Activated T-helper 2 cell treated with anti-CD3 and anti-CD28 coated beads, Interferon-gamma antibody, Interleukin-2, Interleukin-4, amounts not matched to agents 10 μg/mL and 5 μg/mL and 100 μg/mL, durations not matched to agents 14 hours and 24 hours and 36 hours (primary cell): ENCODE results near the gene SLC6A11. TPM values are rescaled to one million over a fixed set of nuclear protein-coding genes. Genes with fewer than 3 reads are reported as not detected.

ENCODE experiments used
- DNase-seq: peaks from one replicate; pipeline ENCODE4 v3.0.0; 2021; ENCODE audit warnings: low spot score
- H3K27ac Mint-ChIP-seq: one replicate; pipeline ENCODE4 v1.8.0; 2021; ENCODE audit warnings: mixed read lengths
- H3K27me3 Mint-ChIP-seq: one replicate; pipeline ENCODE4 v1.8.0; 2021; ENCODE audit warnings: low read depth, mixed read lengths
- H3K36me3 Mint-ChIP-seq: one replicate; pipeline ENCODE4 v1.8.0; 2021; ENCODE audit warnings: low read depth, mixed read lengths
- H3K4me1 Mint-ChIP-seq: one replicate; pipeline ENCODE4 v1.8.0; 2021; ENCODE audit warnings: low read depth, mixed read lengths
- H3K4me3 Mint-ChIP-seq: one replicate; pipeline ENCODE4 v1.8.0; 2021; ENCODE audit warnings: low read depth, mild to moderate bottlenecking, moderate library complexity, mixed read lengths
- H3K9me3 Mint-ChIP-seq: one replicate; pipeline ENCODE4 v1.8.0; 2021; ENCODE audit warnings: mixed read lengths
- intact Hi-C: fragments of 100-400 bp; cut with micrococcal nuclease; formaldehyde crosslinking; loops from one replicate; pipeline ENCODE4 v1.15.1; 2023
- total RNA-seq: library from RNA; stranded (reverse); gene quantifications from 2 replicates; pipeline ENCODE4 v1.2.3, GENCODE V29; 2022

The SLC6A11 gene
- total RNA-seq, 1 donor from 2014 or later = not detected

DNA sequence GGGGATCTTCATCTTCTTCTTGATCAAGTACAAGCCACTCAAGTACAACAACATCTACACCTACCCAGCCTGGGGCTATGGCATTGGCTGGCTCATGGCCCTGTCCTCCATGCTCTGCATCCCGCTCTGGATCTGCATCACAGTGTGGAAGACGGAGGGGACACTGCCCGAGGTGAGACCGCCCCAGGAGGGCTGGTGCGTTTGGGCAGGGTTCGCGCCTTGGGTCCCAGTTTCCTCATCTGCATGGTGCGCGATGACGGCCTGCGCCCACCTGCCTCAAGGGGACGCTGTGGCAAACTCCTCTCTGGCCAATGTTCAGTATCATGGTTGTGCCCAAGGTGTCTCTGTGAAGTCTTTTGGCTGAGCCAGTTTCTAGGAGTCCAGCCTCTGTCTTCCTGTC lies 119.0 kb downstream of the SLC6A11 start:
- no peak for DNase-seq
- intact Hi-C loops = no loop called here
- H3K27ac Mint-ChIP-seq = no peak overlapping the region
- H3K4me1 Mint-ChIP-seq = no peaks in the 10 kb centered on the region
- H3K27me3 Mint-ChIP-seq = no peaks in the 10 kb centered on the region
- H3K4me3 Mint-ChIP-seq = no peak overlapping the region
- no peaks in the 10 kb centered on the region for H3K36me3 Mint-ChIP-seq
- no peaks in the 10 kb centered on the region for H3K9me3 Mint-ChIP-seq

- Mint-ChIP-seq H3K4me3 (no peak overlapping the region), H3K4me1 (no peaks in the 10 kb centered on the region), H3K27me3 (no peaks in the 10 kb centered on the region), H3K9me3 (no peaks in the 10 kb centered on the region), H3K36me3 (no peaks in the 10 kb centered on the region), H3K27ac (no peak overlapping the region)
- DNase-seq = no peak
- intact Hi-C loops = no loop called here
Observed at GRCh38 chr3:10935846-10936631, 120.0 kb downstream of the SLC6A11 start.

GRCh38 chr3:10936686-10937085 lies 120.7 kb downstream of the SLC6A11 start:
- DNase-seq = no peak
- H3K27me3 Mint-ChIP-seq = no peaks in the 10 kb centered on the region
- H3K4me3 Mint-ChIP-seq = no peak overlapping the region
- intact Hi-C loops = no loop called here
- no peaks in the 10 kb centered on the region for H3K9me3 Mint-ChIP-seq
- H3K4me1 Mint-ChIP-seq = no peaks in the 10 kb centered on the region
- H3K36me3 Mint-ChIP-seq = no peaks in the 10 kb centered on the region
- no peak overlapping the region for H3K27ac Mint-ChIP-seq

- Mint-ChIP-seq H3K9me3 (peaks cover 3% of the 10 kb centered on the region), H3K4me1 (no peaks in the 10 kb centered on the region), H3K4me3 (no peak overlapping the region), H3K27ac (no peak overlapping the region), H3K36me3 (no peaks in the 10 kb centered on the region), H3K27me3 (no peaks in the 10 kb centered on the region)
- intact Hi-C loops = no loop called here
- DNase-seq = no peak
Observed at GRCh38 chr3:10937141-10937825, 121.3 kb downstream of the SLC6A11 start.

GRCh38 chr3:10939556-10939955 lies 123.5 kb downstream of the SLC6A11 start:
- DNase-seq = no peak
- no peaks in the 10 kb centered on the region for H3K36me3 Mint-ChIP-seq
- no peaks in the 10 kb centered on the region for H3K27me3 Mint-ChIP-seq
- no peak overlapping the region for H3K27ac Mint-ChIP-seq
- intact Hi-C loops = no loop called here
- peaks cover 3% of the 10 kb centered on the region for H3K9me3 Mint-ChIP-seq
- H3K4me3 Mint-ChIP-seq = no peak overlapping the region
- no peaks in the 10 kb centered on the region for H3K4me1 Mint-ChIP-seq

- Mint-ChIP-seq H3K36me3 (no peaks in the 10 kb centered on the region), H3K4me1 (no peaks in the 10 kb centered on the region), H3K27me3 (no peaks in the 10 kb centered on the region), H3K4me3 (no peak overlapping the region), H3K27ac (no peak overlapping the region), H3K9me3 (peaks cover 3% of the 10 kb centered on the region)
- intact Hi-C loops = no loop called here
- DNase-seq = no peak
Observed at GRCh38 chr3:10940106-10940505, 124.1 kb downstream of the SLC6A11 start.

DNA sequence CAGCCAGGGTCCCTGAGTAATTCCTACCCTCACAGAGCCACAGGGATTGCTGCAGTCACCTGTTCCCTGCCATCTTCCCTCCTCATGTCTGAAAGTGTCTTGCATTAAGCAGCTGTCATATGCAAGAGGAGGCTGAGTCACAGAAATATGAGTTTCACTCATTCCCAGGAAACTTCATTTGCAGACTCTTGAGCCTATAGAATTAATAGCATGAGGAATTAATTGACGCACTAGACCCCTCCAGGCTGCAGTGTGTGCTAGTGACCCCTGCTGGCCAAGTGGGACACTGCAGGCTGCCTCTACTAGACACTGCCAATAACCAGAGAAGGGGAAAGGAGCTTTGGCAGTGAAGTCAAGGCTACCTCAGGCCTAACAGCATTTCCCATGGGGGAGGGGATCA lies 125.9 kb downstream of the SLC6A11 start:
- H3K4me3 Mint-ChIP-seq = no peak overlapping the region
- no peaks in the 10 kb centered on the region for H3K27me3 Mint-ChIP-seq
- DNase-seq = no peak
- peaks cover 3% of the 10 kb centered on the region for H3K9me3 Mint-ChIP-seq
- intact Hi-C loops = no loop called here
- H3K27ac Mint-ChIP-seq = no peak overlapping the region
- H3K4me1 Mint-ChIP-seq = no peaks in the 10 kb centered on the region
- H3K36me3 Mint-ChIP-seq = no peaks in the 10 kb centered on the region

DNA sequence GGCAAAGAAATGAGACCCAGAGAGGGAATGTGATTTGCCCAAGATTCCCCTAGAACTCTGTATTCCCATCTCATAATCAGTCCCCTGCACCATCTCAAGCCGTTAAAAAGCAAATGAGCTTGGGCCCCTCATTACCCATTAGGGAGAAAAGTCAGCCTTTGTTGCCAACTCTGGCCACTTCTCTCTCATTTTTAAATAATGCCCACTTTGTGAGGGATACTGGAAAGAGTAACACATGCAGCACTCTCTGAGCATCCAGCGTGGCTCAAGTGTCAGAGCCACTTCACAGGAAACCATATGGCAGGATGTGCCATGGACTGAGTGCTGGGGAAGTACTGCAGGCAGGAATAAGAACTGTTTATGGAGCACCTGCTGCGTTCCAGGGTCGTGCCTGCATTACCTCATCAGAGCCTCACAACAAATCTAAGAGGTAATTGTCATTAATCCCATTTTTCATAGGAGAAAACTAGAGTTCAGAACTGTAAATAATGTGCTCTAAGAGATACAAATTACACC lies 126.7 kb downstream of the SLC6A11 start:
- Mint-ChIP-seq H3K27me3 (no peaks in the 10 kb centered on the region), H3K9me3 (peaks cover 3% of the 10 kb centered on the region), H3K4me3 (no peak overlapping the region), H3K36me3 (no peaks in the 10 kb centered on the region), H3K27ac (no peak overlapping the region), H3K4me1 (no peaks in the 10 kb centered on the region)
- intact Hi-C loops = no loop called here
- no peak for DNase-seq

GRCh38 chr3:10944866-10945265 lies 128.8 kb downstream of the SLC6A11 start:
- Mint-ChIP-seq H3K4me3 (no peak overlapping the region), H3K36me3 (no peaks in the 10 kb centered on the region), H3K4me1 (no peaks in the 10 kb centered on the region), H3K27me3 (no peaks in the 10 kb centered on the region), H3K9me3 (peaks cover 3% of the 10 kb centered on the region), H3K27ac (no peak overlapping the region)
- intact Hi-C loops = loop anchor here (1.0 kb wide), 1 partner anchor 114 kb away; no protein-coding TSS in a partner anchor
- no peak for DNase-seq

DNA sequence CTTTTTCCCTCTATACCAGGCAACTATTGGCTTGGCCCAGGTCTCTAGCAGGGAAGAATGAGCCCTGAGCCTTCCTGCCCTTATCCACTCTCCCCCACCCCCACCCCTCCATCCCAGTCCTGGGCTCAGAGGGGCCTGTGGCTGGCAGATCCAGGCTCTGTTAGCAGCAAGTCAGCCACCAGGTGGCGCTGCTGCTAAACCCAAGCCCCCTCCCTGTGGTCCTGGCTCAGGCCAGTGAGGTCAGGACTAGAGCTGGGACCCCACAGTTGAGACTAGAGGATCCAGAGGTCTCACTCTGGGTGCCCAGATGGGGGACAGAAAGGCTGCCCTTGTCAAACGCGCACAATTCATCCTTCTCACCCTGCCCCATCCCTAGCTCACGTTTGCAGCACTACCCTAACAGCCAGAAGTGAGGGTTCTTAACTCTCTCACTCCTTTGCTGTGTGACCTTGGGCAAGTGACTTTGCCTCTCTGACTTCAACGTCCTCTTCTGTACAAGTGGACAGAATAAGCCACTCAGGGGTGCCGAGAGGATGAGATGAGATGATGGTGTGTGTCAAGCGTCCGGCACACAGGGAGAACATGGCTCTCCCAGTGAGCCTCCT lies 129.8 kb downstream of the SLC6A11 start:
- H3K9me3 Mint-ChIP-seq = peaks cover 3% of the 10 kb centered on the region
- H3K27ac Mint-ChIP-seq = no peak overlapping the region
- intact Hi-C loops = loop anchor here (1.0 kb wide), 1 partner anchor 114 kb away; no protein-coding TSS in a partner anchor

GRCh38 chr3:10946526-10946925 lies 130.5 kb downstream of the SLC6A11 start:
- no peak for DNase-seq
- no peaks in the 10 kb centered on the region for H3K27me3 Mint-ChIP-seq
- no peaks in the 10 kb centered on the region for H3K4me1 Mint-ChIP-seq
- no peak overlapping the region for H3K27ac Mint-ChIP-seq
- peaks cover 3% of the 10 kb centered on the region for H3K9me3 Mint-ChIP-seq
- no peaks in the 10 kb centered on the region for H3K36me3 Mint-ChIP-seq
- H3K4me3 Mint-ChIP-seq = no peak overlapping the region
- intact Hi-C loops = no loop called here

More for the DNA sequence above, 129.8 kb downstream of the SLC6A11 start:
- no peaks in the 10 kb centered on the region for H3K4me1 Mint-ChIP-seq
- H3K4me3 Mint-ChIP-seq = no peak overlapping the region
- no peaks in the 10 kb centered on the region for H3K36me3 Mint-ChIP-seq
- peak; percentile 34 for DNase-seq
- no peaks in the 10 kb centered on the region for H3K27me3 Mint-ChIP-seq

DNA sequence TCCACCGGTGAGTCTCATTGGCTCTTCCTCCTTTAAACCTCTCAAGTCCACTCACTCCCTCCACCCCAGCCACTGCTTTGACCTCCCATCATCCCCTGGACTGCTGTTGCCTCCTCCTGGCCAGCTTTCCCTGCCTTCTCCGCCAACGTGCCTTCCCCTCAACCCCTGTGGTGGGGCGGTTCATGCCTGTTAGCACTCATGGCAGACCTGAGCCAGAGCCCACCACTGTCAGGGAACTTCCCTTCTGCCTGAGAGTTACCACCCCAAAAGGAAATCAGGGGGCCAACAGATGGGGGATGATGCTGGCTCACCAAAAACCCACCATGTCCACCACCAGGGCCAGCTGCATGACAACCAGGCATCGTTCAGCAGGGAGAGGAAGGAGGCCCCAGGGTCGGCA lies 132.3 kb downstream of the SLC6A11 start:
- H3K27ac Mint-ChIP-seq = no peak overlapping the region
- intact Hi-C loops = no loop called here
- H3K4me1 Mint-ChIP-seq = no peaks in the 10 kb centered on the region

DNA sequence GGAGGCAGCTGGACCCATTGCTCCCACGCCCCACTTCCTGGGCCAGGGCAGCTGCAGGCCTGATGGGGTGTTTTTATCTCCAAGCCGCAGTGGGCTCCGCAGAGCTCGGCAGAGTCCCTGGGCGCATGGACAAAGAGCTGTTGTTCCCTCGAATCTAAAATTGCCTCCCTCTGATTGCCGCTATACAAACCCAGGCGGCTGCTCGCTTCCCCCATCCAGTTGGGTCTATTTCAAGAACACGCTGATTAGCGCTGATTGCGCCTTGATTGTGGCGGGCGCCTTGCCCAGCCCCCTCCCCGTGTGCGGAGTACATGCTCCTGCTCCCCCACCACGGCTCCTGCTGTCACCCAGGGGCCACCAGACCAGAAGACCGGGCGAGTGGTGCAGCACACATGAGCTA lies 133.2 kb downstream of the SLC6A11 start:
- no peaks in the 10 kb centered on the region for H3K27me3 Mint-ChIP-seq
- H3K4me3 Mint-ChIP-seq = no peak overlapping the region

More for the DNA sequence above, 132.3 kb downstream of the SLC6A11 start:
- Mint-ChIP-seq H3K27me3 (no peaks in the 10 kb centered on the region), H3K4me3 (no peak overlapping the region), H3K9me3 (no peaks in the 10 kb centered on the region), H3K36me3 (no peaks in the 10 kb centered on the region)
- DNase-seq = no peak

More for the DNA sequence above, 133.2 kb downstream of the SLC6A11 start:
- no peak overlapping the region for H3K27ac Mint-ChIP-seq
- H3K9me3 Mint-ChIP-seq = no peaks in the 10 kb centered on the region
- DNase-seq = no peak
- H3K4me1 Mint-ChIP-seq = no peaks in the 10 kb centered on the region
- intact Hi-C loops = no loop called here
- H3K36me3 Mint-ChIP-seq = no peaks in the 10 kb centered on the region
